Cerebellar cortex (tissue), 1 donor: ENCODE results near the gene BTBD2.

Experiments used
- DNase-seq: peaks from one replicate; pipeline ENCODE4 v3.0.0-alpha.2; 2015; ENCODE audit warnings: low spot score

Gene BTBD2

DNA sequence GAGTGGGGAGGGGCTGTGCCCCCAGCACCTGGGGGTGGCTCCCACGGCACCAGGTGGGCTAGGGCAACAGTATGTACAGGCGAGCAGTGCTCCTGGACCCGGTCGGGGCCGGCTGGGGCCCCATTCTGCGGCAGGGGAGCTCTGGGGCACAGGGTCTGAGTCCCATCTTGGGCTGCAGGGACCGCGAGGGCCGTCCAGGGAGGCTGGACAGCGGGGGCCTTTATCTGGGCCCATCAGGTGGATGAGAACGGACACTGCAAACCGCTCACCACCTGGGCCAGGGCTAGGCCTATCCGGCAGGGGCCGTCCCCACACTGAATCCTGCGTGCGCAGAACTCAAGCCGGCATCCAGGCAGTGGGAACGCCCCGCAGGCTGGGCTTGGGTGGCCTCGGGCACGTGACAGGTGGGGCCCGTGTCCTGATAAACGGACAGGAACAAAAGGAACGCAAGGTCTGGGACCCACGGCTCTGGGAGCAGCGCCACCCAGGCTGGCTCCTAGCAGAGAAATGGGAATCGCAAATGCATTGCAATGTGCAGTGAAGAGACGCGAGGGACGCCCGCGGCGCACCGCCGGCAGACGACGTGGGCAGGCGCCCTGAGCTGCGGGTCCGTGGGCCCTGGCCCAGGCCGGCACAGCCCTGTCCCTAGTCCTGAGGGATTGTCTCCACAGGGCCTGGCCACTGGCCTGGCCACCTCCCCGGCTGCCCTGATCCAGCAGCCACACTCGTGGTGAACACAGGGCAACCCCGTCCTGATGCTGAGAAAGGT lies 29.7 kb downstream of the BTBD2 start:
- DNase-seq, result no peak

DNA sequence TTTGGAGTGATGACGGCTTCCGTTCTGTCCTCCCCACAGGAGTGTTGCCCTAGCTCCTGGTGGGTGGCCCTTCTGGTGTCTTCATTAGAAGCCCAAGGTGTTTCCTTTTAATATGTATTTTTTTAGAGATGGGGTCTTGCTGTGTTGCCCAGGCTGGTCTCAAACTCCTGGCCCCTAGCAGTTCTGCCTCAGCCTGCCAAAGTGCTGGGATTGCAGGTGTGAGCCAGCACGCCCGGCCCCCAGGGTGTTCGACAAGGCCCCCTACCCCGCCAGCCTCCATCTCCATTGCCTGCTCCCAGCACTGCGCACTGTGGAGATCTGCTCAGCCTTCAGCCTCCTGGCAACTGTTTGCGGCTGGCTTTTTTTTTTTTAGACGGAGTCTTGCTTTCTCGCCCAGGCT lies 31.2 kb downstream of the BTBD2 start:
- DNase-seq, result no peak

DNA sequence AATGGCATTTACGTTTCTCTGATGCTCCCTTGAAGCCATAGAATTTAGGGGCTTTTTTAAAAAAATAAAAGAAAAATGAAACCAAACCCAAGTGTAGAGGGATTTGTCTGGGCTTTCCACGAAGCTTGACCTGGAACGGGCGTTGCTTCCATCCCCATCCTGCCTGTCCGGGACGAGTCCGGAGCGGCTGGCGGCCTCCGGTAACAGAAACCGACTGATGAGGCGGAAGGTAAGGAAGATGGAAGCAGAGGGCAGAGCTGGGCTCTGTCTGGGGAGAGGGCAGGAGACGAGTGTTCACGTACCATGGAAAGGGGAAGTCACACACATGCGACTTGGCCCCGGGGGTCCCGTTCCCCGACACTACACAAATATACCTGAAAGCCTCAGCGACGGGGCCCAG lies 34.3 kb downstream of the BTBD2 start:
- DNase-seq, result no peak

DNA sequence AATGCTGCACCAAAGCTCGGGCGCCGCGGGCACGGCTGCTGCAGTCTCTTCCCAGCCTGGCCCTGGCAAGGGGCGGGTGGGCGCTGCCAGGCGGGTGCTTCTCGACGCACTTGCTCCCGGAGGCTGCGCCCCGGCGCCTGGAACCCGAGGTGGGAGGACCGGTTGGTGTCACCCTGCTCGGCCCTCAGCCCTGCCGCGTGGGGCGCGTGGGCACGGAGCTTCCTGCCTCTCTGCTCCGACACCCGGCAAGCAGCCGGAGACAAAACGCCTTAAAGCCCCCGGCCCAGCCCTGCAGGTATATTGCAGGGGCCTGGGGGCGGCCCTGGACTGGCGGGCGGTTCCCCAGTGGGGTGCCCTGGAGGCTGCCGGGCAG lies 34.7 kb downstream of the BTBD2 start:
- DNase-seq, result no peak

DNA sequence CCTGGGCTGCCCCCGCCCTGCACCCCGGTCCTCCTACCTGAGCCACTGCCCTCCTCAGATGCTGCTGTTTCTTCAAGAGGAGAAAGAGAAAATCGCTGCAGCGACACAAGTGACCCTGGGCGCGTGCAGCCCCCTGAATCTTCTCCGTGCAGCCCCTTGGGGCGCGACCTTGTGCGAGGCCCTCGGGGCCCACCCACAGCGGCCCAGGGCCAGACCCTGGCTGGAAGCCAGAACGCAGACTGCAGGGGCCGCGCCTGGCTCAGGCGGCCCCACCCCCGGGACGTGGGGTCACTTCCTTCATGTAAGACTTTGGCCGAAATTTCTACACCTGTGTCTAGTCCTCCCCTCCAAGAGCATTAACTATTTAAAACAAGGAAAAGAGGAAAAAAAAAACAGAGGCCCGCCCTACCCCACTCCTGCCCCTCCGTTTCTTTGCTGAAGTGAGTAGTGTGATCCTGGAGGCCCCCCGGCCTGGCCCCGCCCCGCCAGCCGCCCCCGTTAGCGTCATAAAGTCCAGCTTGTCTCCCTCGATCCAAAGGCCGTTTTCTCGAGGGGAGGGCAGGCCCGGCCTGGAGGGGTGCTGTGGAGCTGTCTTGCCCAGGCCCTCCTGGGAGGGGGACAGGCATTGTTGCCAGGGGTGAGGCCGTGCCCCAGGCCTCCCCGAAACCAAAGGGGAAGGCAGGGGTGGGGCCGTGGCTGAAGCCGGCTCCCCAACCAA lies 35.3 kb downstream of the BTBD2 start:
- no peak for DNase-seq

DNA sequence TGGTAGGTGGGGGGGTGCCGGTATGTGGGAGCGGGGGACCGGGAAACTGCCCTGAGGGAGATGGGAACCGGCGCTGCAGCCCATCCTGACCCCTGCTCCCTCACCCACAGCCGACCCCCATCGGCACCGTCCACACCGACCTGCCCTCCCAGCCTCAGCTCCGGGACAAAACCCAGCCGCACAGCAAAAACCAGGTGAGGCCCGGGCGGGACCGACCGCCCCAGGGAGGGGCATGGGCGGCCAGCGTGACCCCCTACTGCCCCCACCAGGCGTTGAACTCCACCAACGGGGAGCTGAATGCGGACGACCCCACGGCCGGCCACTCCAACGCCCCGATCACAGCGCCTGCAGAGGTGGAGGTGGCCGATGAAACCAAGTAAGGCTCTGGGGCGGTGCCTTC lies 35.9 kb downstream of the BTBD2 start:
- no peak for DNase-seq

DNA sequence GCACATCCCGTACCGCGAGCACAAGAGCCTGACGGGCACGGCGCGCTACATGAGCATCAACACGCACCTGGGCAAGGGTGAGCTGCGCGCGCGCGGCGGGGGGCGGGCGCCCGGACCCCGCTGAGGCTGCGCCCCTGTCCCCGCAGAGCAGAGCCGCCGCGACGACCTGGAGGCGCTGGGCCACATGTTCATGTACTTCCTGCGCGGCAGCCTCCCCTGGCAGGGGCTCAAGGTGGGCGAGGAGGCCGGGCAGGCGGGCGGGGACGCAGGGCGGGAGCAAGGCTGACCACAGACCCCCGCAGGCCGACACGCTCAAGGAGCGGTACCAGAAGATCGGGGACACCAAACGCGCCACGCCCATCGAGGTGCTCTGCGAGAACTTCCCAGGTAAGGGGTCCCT lies 36.5 kb downstream of the BTBD2 start:
- no peak for DNase-seq

DNA sequence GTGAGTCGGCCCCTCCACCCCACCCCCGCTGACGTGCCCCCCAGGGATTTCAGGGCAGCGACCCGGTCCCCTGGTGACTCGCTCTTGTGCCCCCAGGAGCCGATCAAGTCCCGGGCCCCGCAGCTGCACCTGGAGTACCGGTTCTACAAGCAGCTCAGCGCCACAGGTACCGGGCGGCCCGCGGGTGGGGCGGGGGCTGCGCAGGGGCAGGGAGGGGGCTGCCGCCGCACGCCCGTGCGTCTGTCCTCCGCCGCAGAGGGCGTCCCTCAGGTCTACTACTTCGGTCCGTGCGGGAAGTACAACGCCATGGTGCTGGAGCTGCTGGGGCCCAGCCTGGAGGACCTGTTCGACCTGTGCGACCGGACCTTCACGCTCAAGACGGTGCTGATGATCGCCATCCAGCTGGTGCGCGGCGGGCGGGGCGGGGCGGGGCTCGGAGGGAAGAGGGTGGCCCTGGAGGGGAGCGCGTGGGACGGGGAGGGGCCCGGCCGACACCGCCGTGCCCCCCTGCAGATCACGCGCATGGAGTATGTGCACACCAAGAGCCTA lies 37.1 kb downstream of the BTBD2 start:
- no peak for DNase-seq

DNA sequence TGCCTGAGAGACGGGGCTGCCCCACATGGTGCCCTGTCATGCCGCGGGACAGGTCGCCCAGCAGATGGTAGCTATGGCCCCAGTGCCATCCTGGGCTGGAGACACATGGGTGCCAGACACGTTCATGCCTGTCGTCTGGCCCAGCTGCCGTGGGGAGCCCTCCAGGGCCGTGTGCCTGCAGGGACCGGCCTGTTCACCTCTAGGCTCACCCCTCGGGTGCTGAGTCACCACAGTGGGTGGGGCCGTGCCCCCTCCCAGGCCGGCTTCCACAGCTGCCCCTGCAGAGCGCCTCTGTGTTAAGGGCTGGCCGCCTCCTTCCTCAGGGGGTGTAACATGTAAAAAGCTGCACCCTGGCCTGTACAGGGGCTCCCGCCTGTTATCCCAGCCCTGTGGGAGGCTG lies 38.4 kb downstream of the BTBD2 start:
- no peak for DNase-seq

DNA sequence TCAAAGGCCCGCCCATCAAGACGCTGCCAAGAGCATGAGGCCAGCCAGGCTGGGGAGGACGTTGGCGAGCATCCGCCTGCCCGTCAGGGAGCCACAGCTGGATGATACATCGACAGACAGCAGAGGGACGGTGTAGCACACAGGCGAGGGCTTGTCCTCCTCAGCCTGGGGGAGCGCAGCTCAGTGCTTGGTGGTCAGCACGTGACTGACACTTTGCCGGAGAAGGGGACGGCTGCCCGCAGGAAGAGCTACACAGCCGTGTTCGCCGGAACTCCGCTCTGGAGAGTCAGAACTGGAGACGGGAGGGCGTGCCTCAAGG lies 40.4 kb downstream of the BTBD2 start:
- DNase-seq, result no peak

DNA sequence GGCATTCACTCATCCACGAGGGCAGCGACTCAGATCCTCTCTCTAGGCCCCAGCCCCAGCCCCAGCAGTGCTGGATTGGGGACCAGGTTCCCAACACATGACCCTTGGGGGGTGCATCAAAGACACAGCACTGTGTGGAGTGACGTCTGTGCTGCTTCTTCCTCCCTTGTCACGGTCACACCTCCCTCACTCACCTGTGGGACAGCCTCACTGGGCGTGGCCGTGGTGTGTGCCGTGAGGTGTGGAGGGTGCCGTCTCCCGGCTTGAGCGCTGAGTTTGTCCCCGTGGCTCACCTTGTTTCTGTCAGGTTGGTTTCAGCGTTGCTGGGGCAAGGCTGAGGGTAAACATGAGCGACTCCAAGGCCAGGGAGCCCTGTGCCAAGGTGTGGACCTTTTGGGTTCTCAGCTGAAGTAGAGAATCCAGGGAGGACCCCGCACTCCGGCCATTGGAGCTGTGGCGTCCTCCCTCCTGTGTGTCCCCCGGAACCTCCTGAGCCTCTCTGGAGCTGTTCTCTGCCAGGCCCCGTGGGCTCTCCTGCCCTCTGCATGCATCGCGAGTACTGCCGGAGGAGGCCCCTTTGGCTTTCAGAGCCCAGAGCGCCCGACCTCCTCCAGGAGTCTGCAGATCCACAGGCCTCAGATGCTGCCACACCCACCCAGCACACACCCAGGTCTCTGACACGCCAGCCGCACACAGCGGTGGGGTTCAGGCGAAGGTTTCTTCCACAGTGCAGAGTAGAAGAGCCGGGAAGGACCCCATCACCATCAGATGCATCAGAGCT lies 40.9 kb downstream of the BTBD2 start:
- DNase-seq, result no peak

DNA sequence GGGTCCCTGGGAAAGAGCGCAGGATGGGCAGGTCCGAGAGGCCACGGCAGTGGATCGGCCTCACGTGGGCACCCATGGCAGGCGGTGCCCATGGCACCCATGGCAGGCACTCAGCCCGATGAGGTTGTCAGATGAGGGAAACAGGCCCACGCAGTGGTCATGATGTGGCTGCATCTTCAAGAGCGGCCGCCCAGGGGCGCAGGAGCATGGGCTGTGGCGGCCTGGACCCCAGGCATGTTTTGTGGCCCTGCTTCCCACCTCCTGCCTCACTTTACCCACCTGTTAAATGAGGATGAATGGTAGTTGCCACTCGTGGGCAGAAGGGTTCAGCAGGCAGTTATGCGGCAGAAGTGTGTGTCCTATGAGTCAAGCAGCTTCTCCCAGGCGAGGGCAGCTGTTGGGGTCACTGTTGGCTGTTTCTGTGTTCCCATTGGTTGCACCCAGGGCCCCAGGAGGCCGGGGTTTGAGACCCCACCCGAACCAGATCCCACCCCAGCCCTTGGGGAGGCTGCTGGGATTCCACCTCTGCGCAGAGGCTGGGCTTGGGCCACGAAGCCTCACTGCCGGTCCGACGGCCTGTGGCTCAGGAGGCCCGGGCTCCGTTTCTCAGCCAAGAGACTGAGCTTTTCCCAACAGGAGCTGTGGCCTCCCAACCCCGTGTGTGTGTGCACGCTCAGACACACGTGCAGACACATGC lies 44.6 kb downstream of the BTBD2 start:
- no peak for DNase-seq

DNA sequence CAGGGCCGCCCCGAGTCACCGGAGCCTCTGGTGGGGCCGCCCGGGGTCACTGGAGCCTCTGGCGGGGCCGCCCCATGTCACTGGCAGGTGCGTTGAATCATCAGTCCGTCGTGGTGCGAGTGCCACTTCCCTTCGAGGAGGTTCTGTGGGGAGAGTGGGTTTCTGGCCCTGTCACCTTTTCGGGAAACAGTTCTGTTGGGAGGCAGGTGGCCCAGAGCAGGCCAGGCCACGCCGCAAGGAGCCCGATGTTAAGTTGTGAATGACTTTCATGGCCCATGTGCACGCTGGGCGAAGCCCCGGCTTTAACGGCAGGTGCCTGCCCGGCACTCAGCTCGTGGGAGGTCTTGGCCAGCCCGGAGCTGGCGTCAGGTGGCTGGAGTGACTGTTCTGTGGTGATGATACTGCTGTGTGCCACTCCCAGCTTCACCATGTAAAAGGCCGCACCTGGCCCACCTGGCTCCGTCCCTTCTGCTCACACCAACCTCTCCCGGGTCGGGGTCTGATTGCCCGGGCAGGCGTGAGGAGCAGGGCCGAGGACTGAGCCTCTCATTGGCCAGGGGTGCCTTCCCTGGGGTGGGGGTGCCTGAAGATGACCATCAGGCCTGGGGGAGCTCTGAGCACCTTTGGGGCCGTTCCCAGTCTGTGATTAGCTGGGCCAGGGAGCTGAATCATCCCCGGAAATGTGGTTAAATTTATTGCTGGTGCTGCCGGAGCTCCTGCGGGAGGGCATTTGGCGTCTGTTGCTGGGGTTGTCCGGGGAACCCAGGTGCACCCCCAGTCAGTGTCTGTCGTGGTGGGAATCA lies 45.3 kb downstream of the BTBD2 start:
- peak; percentile 53 for DNase-seq

DNA sequence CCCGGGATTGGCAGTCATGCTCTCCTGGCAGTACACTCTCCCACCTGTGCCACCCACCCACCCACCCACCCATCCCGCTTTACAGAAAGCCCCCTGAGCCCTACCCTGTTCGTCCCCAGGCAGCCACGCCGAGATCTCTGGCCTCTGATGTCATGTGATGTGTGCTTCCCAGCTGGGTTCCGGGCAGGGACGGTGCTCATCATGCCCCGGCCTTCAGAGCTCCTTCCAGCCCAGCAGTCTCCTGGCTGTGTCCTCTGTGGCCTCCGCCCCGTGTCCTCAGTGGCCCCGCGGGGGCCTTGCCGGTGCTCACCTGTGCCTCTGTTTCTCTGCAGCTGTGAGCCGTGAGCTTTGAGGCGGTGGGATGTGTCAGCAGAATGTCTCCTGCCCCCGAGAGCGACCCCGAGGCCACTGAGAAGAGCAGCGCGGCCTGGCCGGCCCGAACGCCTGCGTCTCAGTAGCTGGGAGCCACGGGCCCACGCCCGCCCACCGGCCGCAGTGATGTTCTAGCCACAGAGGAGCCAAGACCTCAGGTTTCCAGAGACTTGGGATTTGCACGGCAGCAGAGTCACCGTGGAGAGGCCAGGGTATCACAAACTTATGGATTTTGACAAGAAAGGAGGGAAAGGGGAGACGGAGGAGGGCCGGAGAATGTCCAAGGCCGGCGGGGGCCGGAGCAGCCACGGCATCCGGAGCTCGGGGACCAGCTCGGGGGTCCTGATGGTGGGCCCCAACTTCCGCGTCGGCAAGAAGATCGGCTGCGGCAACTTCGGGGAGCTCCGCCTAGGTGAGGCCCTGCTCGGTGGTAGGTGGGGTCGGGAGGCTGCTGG lies 46.1 kb downstream of the BTBD2 start:
- peak; percentile 48 for DNase-seq

DNA sequence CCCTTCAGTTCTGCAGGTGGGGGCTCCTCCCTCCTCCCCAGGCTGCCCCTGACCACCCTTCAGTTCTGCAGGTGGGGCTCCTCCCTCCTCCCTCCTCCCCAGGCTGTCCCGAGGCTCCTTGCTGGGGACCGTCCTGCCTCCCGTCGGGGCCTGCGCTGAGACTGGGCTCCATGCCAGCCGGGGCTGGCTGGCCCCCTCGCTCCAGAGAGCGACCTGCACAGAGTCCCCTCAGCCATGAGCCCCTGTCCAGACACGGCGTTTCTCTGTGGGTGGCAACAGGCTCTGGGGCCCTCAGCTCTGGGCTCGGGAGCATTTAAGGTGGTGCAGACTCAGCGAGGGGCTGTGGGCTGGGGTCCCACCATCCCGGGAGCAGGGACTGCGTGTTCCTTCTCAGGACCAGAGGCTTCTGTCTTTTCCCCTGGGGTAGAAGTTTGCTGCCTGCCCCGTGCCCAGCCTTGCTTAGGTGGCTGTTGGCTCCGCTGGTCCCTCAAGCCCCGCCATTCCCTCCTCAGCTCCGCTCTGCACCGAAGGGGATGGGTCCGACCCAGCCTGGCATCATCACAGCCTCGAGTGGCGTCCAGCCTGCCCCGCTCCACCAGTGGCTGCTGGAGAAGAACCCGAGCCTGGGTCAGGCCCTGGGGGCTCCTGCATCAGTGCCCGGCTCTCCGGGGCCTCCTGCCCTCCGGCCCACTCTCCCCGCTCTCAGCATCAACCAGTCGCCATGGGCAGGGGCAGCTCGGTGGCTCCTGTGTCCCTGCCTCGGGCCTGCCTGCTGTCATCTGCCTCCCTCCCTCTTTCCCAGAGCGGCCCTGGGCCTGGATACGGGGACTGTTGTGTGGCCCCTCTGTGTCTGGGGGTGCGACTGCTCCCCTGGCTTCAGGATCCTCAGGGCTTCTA lies 47.0 kb downstream of the BTBD2 start:
- no peak for DNase-seq

DNA sequence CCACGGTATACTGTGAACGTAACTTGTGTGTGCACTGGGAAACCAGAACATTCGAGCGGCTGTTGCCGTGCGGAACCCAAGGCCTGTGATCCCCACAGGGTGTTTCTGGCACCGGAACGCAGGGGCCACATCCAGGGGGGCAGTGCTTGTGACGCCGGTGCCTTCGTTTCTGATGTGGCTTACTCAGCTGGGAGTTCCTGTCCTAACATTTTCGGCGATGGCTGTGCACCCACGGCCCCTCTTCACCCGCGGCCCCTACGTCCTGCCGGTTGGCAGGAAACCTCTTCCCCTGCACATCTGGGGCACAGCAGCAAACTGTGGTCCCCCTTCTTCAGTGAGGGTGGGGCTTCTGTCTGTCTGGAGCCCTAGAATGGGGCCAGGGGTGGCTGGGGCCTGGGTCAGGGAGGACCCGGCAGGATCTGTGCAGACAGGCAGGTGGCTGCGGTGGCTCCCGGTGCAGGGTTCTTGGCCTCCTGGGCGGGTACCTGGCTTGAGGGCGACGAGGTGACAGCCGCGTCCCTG lies 48.4 kb downstream of the BTBD2 start:
- no peak for DNase-seq

DNA sequence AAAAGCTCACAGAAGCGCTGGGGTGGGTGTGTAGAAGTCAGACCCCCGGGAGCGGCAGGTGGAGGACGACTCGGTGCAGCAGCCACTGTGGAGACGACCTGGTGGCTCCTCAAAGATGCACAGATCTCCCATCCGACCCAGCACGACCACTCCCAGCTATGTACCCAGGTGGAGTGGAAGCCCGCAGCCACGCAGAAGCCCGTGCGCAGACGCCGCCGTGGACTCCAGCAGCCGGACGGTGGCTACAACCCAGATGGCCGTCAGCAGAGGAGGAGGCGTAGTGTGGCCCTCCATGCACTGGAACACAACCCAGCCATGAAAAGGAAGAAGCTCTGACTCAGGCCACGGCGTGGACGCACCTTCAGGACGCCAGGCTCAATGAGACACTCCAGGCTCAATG lies 52.8 kb downstream of the BTBD2 start:
- DNase-seq, result no peak

DNA sequence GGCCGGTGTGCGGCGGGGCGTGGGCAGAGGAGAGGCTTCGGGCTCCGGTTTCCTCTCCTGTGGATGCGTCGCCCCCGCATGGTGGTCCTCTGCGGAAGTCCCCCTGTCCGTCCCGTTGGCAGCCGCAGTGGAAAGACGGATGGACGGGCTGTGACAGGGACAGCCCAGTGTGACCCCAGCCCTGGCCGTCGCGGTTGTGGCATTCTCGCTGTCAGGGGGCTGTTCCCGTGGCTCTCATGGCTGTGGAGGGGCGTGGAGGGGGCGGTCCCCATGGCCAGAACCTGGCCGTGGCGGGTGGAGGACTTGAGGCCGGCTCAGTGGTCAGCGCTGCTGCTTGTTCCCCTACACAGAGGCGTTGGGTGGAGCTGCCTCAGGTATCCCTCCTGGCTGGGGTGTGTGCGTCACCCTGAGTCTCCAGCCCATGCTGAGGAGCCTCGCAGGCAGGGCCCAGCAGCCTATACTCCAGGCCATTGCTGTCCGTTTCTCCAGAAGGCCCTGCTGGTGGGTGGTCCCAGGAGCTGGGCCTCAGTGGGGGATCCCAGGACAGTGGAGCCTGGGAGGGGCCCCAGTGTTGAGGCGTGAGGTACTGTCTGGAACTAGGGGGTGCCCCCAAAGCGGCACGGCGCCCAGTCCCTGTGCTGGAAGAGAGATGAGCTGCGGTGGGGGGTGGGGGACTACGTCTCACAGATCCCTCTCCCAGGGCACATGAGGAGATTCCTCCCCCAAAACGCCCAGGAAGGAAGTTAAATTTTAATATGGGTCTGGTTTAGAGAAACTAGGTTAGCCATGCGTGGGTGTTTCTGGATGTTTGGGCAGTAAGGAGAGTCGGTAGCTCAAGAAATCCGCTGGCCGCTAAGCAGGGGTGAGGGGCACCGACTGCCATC lies 54.3 kb downstream of the BTBD2 start:
- DNase-seq, result no peak
